H9 (cell line): ENCODE data around the gene TUBB4B. TPM values are rescaled to one million over a fixed set of nuclear protein-coding genes. Genes with fewer than 3 reads are reported as not detected.

Experiments
- DNase-seq: peaks from one replicate; pipeline ENCODE4 v3.0.0-alpha.2; 2017
- H2AFZ ChIP-seq: one replicate; pipeline ENCODE4 v1.6.1; 2013; ENCODE audit warnings: mild to moderate bottlenecking, low read length, control low read depth, moderate library complexity
- H2AK5ac ChIP-seq: 2 replicates; pipeline ENCODE4 v1.6.1; 2013; ENCODE audit warnings: low read length, control low read depth, mixed read lengths; ENCODE audit not compliant: insufficient read length
- H2BK120ac ChIP-seq: one replicate; pipeline ENCODE4 v1.6.1; 2013; ENCODE audit warnings: low read depth, mild to moderate bottlenecking, low read length, control low read depth, inconsistent platforms; ENCODE audit not compliant: poor library complexity, severe bottlenecking
- H2BK12ac ChIP-seq: 2 replicates; pipeline ENCODE4 v1.6.1; 2013; ENCODE audit warnings: low read length, control low read depth, mixed read lengths, low read depth; ENCODE audit not compliant: insufficient read length
- H2BK15ac ChIP-seq: 2 replicates; pipeline ENCODE4 v1.6.1; 2013; ENCODE audit warnings: low read depth, low read length, control low read depth
- H2BK20ac ChIP-seq: one replicate; pipeline ENCODE4 v1.6.1; 2013; ENCODE audit warnings: low read depth, mild to moderate bottlenecking, low read length, control low read depth, inconsistent platforms; ENCODE audit not compliant: poor library complexity, severe bottlenecking
- H2BK5ac ChIP-seq: 2 replicates; pipeline ENCODE4 v1.6.1; 2013; ENCODE audit warnings: low read length, control low read depth, mixed read lengths; ENCODE audit not compliant: insufficient read length
- H3K14ac ChIP-seq: 2 replicates; pipeline ENCODE4 v1.6.1; 2013; ENCODE audit warnings: low read length, control low read depth; ENCODE audit not compliant: insufficient read depth
- H3K18ac ChIP-seq: 2 replicates; pipeline ENCODE4 v1.6.1; 2013; ENCODE audit warnings: low read depth, mild to moderate bottlenecking, mixed read lengths, low read length, control low read depth; ENCODE audit not compliant: insufficient read length
- H3K23ac ChIP-seq: 2 replicates; pipeline ENCODE4 v1.6.1; 2013; ENCODE audit warnings: low read length, control low read depth, mixed read lengths, low read depth; ENCODE audit not compliant: insufficient read length
- H3K23me2 ChIP-seq: 2 replicates; pipeline ENCODE4 v1.6.1; 2013; ENCODE audit warnings: low read depth, mild to moderate bottlenecking, mixed read lengths, low read length, control low read depth; ENCODE audit not compliant: insufficient read length, poor library complexity, severe bottlenecking
- H3K27ac ChIP-seq: 2 replicates; pipeline ENCODE4 v1.5.1; 2013; ENCODE audit warnings: low read length, control low read depth, mixed read lengths, low read depth; ENCODE audit not compliant: insufficient read length
- H3K27me3 ChIP-seq: 2 replicates; pipeline ENCODE4 v1.6.1; 2013; ENCODE audit warnings: low read length, control low read depth, inconsistent platforms; ENCODE audit not compliant: insufficient read depth
- H3K4ac ChIP-seq: 2 replicates; pipeline ENCODE4 v1.6.1; 2013; ENCODE audit warnings: low read depth, mild to moderate bottlenecking, control low read depth, inconsistent platforms, low read length, moderate library complexity
- H3K4me1 ChIP-seq: 2 replicates; pipeline ENCODE4 v1.6.1; 2013; ENCODE audit warnings: low read length, control low read depth, inconsistent platforms; ENCODE audit not compliant: insufficient read depth
- H3K4me2 ChIP-seq: 2 replicates; pipeline ENCODE4 v1.6.1; 2013; ENCODE audit warnings: low read length, control low read depth, mixed read lengths; ENCODE audit not compliant: insufficient read length, insufficient read depth
- H3K56ac ChIP-seq: 2 replicates; pipeline ENCODE4 v1.6.1; 2013; ENCODE audit warnings: low read depth, mild to moderate bottlenecking, mixed read lengths, low read length, control low read depth; ENCODE audit not compliant: insufficient read length
- H3K79me1 ChIP-seq: 2 replicates; pipeline ENCODE4 v1.6.1; 2013; ENCODE audit warnings: low read depth, mild to moderate bottlenecking, moderate library complexity, low read length, control low read depth, inconsistent platforms; ENCODE audit not compliant: insufficient read depth, poor library complexity, severe bottlenecking
- H3K79me2 ChIP-seq: 2 replicates; pipeline ENCODE4 v1.6.1; 2013; ENCODE audit warnings: low read length, control low read depth, inconsistent platforms; ENCODE audit not compliant: insufficient read depth
- H3K9ac ChIP-seq: 2 replicates; pipeline ENCODE4 v1.6.1; 2013; ENCODE audit warnings: low read length, control low read depth, mixed read lengths; ENCODE audit not compliant: insufficient read length; ENCODE audit errors: extremely low read depth
- H3K9me3 ChIP-seq: one replicate; pipeline ENCODE4 v1.6.1; 2013; ENCODE audit warnings: low read depth, low read length, inconsistent platforms; ENCODE audit not compliant: control insufficient read depth
- H3T11ph ChIP-seq: one replicate; pipeline ENCODE4 v1.6.1; 2013; ENCODE audit warnings: mild to moderate bottlenecking, low read length, control low read depth, inconsistent platforms
- H4K20me1 ChIP-seq: one replicate; pipeline ENCODE4 v1.6.1; 2013; ENCODE audit not compliant: control insufficient read depth, insufficient read length, insufficient read depth
- H4K5ac ChIP-seq: 2 replicates; pipeline ENCODE4 v1.6.1; 2013; ENCODE audit warnings: low read depth, mild to moderate bottlenecking, mixed read lengths, low read length, control low read depth; ENCODE audit not compliant: insufficient read length
- H4K8ac ChIP-seq: replicated peaks from 2 replicates; pipeline ENCODE4 v1.6.1; 2013; ENCODE audit warnings: low read length, control low read depth, mixed read lengths, low read depth; ENCODE audit not compliant: insufficient read length
- H4K91ac ChIP-seq: 2 replicates; pipeline ENCODE4 v1.6.1; 2013; ENCODE audit warnings: low read depth, mild to moderate bottlenecking, moderate library complexity, mixed read lengths, low read length, control low read depth; ENCODE audit not compliant: insufficient read length
- H3K27ac Mint-ChIP-seq, 3 experiments: 2 replicates in 2 of 3; 3 replicates in 1 of 3; pipeline ENCODE4 v1.8.0; 2020 to 2021; ENCODE audit warnings: mixed read lengths in 3 of 3, mild to moderate bottlenecking in 1 of 3, moderate library complexity in 1 of 3
- H3K27me3 Mint-ChIP-seq: 2 replicates; pipeline ENCODE4 v1.8.0; 2021; ENCODE audit warnings: low read depth, mild to moderate bottlenecking, moderate library complexity, mixed read lengths
- H3K36me3 Mint-ChIP-seq, 3 experiments: 2 replicates in 2 of 3; 3 replicates in 1 of 3; pipeline ENCODE4 v1.8.0; 2020 to 2021; ENCODE audit warnings: low read depth in 3 of 3, mixed read lengths in 3 of 3; ENCODE audit not compliant: insufficient read depth in 1 of 3
- H3K4me1 Mint-ChIP-seq, 2 experiments: 2 replicates each; pipeline ENCODE4 v1.8.0; 2020; ENCODE audit warnings: mixed read lengths in 2 of 2
- H3K4me3 Mint-ChIP-seq, 2 experiments: 2 replicates in 1 of 2; 3 replicates in 1 of 2; pipeline ENCODE4 v1.8.0; 2020 to 2021; ENCODE audit warnings: mild to moderate bottlenecking in 2 of 2, mixed read lengths in 2 of 2, moderate library complexity in 1 of 2
- H3K9me3 Mint-ChIP-seq, 2 experiments: 2 replicates in 1 of 2; 3 replicates in 1 of 2; pipeline ENCODE4 v1.8.0; 2020; ENCODE audit warnings: mild to moderate bottlenecking in 2 of 2, mixed read lengths in 2 of 2, moderate library complexity in 1 of 2
- CTCF ChIP-seq: fragments of 200-600 bp; sonication (generic); conservative IDR thresholded peaks from 3 replicates; pipeline ENCODE4 v1.8.0; 2021; ENCODE audit warnings: antibody characterized with exemption, mild to moderate bottlenecking
- WGBS: extraction: QIAGEN DNeasy Blood & Tissue Kit; methylation state at CpG from one replicate; pipeline ENCODE4 v1.1.7; 2013; ENCODE audit warnings: missing lambda C conversion rate, low lambda C conversion rate, mixed read lengths; ENCODE audit not compliant: insufficient read length; ENCODE audit errors: extremely low coverage; 5-methylcytosine and 5-hydroxymethylcytosine counted together
- total RNA-seq: library from RNA; stranded (reverse); gene quantifications from 2 replicates; pipeline ENCODE4 v1.2.1, GENCODE V29; 2021

The TUBB4B gene
- total RNA-seq, 1 experiment from 2014 or later = 378 TPM

GRCh38 chr9:137236936-137237421 lies 4.1 kb upstream of the TUBB4B start:
- Mint-ChIP-seq H3K9me3 (no peaks in the 10 kb centered on the region; a peak in 1 of 5 replicates), H3K27me3 (peaks cover 7% of the 10 kb centered on the region), H3K27ac (no peak overlapping the region), H3K4me1 (peaks cover 12 to 20% of the 10 kb centered on the region in 2 experiments), H3K4me3 (no peak overlapping the region), H3K36me3 (peaks cover 5 to 7% (median 6%) of the 10 kb centered on the region in 3 experiments; a peak in 6 of 7 replicates)
- TF ChIP-seq CTCF = no peak
- Histone ChIP-seq H3K79me2 (no peaks in the 10 kb centered on the region), H2BK20ac (no peak overlapping the region), H4K20me1 (no peaks in the 10 kb centered on the region), H3K4ac (no peak overlapping the region), H3T11ph (no peak overlapping the region), H2BK15ac (no peak overlapping the region), H3K23me2 (peaks cover 5% of the 10 kb centered on the region), H3K27ac (no peak overlapping the region), H4K91ac (no peak overlapping the region), H2BK5ac (no peak overlapping the region), H3K18ac (no peak overlapping the region), H3K56ac (no peak overlapping the region), H3K79me1 (no peaks in the 10 kb centered on the region), H2AK5ac (no peak overlapping the region), H2AFZ (no peak overlapping the region), H4K8ac (no peak overlapping the region), H3K27me3 (no peaks in the 10 kb centered on the region), H3K9ac (no peak overlapping the region), H3K14ac (no peak overlapping the region), H4K5ac (no peak overlapping the region), H2BK12ac (no peak overlapping the region), H3K9me3 (no peaks in the 10 kb centered on the region), H2BK120ac (no peak overlapping the region), H3K4me2 (no peak overlapping the region), H3K4me1 (peaks cover 3% of the 10 kb centered on the region; the same call in 1 of the 2 replicates), H3K23ac (no peak overlapping the region)
- no peak for DNase-seq
- WGBS = no CpG with 5 or more reads among the region's 11 CpGs
